ENCODE results near the gene UBXN4.
"Not testable (repeated sequence)": the region's sequence is repeated elsewhere in the genome, so short reads cannot be mapped to it uniquely, and the experiment has no call there.

The UBXN4 gene

DNA sequence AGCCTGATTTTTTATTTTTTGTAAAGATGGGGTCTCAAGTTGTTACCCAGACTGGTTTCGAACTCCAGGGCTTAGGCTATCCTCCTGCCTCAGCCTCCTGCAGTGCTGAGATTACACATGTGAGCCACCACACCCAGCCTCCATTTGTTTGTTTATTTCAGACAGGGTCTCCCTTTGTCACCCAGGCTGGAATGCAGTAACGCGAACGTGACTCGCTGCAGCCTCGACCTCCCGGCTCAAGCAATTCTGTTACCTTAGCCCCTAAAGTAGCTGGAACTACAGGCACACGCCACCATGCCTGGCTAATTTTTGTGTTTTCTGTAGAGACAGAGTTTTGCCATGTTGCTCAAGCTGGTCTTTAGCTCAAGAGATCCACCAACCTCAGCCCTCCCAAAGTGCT, 27.2 kb downstream of the UBXN4 start:
- DNase-seq, result no peak

DNA sequence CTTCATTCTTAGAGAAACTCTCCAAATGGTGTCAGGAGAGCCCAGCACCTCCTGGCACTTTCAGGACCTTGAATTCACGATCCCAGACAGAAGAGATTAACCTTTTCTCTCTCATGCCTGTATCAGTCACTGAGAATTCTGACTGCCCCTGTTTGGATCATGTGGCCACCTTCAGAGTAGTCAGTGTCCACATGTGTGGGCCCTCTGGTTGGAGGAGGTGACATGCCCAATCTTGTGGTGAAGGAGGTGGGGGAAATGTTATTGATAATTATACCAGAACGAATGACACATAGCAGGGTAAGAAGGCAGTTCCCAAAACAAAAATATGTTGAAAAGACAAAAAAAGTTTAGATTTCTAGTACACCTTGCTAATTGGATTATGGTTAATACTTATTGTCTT, 31.7 kb downstream of the UBXN4 start:
- no peak for DNase-seq

DNA sequence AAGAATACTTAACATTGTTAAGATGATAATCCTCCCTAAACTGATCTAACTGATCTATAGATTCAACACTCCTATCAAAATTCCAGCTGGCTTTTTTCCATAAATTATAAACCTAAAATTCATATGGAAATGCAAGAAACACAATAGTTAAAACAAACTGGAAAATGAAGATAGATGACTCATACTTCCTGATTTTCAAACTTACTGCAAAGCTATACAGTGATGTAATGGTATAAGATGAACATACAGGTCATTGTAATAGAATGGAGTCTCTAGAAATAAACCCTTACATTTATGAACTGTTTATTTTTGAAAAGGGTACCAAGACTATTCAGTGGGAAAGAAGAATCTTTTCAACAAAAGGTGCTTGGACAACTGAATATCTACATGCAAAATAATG, 32.3 kb downstream of the UBXN4 start:
- DNase-seq, result no peak

DNA sequence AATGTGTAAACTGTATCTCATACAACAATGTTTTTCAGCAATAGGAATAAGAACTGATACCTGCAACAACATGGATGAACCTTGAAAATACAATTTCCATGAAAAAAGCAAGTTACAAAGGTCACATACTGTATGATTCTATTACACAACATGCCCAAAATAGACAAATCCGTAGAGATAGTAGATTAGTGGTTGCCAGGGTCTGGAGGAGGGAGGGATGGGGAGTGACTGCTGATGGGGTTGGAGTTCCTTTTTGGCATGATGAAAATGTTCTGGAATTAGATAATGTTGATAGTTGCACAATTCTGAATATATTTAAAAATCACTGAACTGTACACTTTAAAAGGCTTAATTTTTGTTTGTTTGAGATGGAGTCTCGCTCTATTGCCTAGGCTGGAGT, 33.8 kb downstream of the UBXN4 start:
- no peak for DNase-seq

DNA sequence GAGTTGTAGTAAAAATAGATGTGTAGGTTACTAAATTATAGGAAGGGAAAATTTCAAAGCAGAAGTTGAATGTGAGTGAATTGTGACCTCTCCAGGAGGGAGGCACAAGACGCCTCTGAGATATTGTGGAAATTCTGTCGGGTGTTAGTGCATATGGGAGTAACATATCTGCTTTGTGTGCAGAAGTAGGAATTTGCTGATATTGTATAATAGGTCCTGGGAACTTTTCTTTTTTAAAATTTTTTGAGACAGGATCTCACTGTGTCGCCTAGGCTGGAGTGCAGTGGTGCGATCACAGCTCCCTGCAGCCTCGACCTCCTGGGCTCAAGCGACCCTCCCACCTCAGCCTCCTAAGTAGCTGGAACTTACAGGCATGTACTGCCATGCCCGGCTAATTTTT, 34.7 kb downstream of the UBXN4 start:
- no peak for DNase-seq

DNA sequence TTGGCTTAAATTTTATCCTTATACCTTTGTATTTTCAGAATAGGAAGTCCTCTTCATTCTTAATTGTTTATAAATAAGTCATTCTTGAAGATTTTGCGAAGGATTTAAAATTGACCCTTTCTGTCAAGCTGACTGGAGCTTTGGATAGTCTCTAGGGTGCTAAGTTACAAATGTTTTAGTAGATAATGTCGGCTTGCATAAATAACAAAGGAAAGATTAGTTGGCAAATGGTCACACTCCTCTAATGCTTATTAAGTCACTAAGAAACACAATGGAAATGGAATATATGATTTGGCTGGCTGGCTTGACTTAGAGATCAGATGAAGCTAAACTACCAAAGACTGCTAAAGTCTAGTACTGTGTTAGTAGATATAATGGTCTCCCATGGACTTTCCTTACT, 40.6 kb downstream of the UBXN4 start:
- DNase-seq, result no peak

DNA sequence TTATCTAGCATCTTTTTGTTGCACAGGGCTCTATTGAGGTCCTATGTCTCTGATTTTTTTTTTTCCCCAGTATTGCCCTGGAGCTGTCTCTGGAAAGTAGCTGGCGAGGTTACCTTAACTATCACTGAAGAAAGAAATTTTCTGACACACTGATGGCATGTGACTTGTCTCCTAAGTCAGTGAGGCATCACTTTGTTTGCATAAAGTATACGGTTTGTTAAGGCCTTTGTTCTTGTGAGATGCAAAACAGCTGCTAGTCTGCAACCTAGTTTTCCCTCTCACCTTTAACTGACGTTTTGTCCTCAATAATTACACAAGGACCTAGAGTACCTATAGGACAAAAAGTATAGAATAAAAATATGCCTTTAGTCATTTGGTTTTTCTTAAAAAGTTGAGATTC, 41.8 kb downstream of the UBXN4 start:
- DNase-seq, result no peak

DNA sequence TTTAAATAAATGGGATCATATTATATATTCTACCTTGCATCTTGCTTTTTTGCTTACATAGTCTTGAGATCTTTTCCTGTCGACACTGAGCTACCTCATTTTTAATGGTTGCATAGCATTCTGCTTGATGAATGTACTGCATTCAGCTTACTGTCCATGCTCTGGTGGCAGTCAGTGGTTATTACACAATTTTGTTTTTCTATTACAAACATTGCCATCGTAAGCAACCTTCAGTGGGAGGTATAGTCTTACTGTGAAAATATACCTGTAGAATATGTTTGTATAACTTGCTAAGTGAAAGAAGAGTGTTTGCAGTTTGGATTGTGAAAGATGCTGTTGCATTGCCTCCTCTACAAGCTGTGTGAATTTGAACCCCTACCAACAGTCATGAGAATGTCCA, 43.4 kb downstream of the UBXN4 start:
- no peak for DNase-seq

DNA sequence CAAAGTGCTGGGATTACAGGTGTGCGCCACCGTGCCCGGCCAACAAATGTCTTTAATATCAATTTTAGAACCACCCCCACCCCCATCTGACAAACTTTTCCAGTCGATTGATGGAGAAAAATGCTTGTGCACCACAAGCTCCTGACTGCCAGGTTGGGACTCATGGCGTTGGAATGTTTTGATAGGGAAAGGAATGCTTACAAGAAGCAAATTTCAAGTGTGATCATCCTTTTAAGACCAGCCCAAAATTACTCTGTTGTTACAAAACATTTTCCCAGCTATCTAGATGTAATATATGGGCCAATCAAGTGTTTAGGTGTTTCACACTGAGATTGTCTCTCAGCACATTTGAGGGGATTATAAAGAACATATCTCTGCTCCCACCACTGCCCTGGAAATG, 45.2 kb downstream of the UBXN4 start:
- no peak for DNase-seq

DNA sequence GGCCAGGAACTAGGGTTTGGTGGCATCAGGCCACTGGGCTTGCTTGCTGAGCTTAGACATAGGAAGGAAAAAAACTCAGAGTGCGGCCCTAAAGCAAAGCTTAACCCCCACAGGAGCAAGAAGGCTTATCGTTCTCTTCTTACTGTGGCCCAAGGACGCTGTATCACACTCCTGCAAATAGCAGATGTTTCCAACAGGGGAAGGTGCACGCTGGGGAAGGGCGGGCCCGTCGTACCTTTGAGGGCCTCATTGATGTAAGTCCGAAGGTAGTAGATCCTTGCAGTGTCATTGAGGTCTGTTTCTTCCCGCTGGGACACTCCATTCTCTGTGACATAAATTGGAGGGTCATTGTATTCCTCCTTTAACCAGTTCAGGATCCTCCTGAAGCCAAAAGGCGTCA, 48.8 kb downstream of the UBXN4 start:
- DNase-seq, result no peak

DNA sequence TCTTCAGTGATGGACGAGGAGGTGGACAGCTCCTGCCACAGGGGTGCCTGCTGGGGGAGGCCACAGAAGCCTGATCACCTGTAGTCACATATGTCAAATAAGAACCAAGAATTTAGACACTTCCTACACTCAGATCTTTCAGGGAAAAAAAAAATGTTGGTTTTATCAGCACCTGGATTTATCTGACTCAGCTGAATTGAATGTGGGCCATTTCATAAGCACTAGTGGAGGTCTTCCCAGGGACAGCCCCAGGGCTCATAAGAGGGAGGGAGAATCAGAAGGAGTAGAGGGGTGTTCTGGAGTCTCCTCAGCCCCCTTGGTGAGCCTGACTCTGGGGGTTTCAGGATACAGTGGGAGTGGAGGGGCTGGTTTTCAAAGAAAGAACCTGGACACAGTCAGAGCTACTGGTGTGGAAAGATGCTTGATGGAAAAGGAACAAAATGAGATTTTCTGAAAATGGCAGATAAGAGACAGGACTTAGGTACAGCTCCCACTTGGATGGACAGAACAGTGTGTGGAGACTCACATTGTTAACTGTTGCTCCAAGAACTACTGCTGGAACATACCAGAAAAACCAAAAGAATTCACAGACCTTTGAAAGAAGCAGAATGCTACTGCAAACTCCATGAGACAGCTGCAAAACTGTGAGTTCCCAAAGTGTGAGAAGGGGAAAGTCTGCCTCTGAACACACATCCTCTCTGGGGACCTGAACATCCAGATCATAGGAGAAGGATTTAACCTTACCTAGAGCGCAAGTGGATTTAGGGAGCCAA, 49.9 kb downstream of the UBXN4 start:
- DNase-seq, result no peak

DNA sequence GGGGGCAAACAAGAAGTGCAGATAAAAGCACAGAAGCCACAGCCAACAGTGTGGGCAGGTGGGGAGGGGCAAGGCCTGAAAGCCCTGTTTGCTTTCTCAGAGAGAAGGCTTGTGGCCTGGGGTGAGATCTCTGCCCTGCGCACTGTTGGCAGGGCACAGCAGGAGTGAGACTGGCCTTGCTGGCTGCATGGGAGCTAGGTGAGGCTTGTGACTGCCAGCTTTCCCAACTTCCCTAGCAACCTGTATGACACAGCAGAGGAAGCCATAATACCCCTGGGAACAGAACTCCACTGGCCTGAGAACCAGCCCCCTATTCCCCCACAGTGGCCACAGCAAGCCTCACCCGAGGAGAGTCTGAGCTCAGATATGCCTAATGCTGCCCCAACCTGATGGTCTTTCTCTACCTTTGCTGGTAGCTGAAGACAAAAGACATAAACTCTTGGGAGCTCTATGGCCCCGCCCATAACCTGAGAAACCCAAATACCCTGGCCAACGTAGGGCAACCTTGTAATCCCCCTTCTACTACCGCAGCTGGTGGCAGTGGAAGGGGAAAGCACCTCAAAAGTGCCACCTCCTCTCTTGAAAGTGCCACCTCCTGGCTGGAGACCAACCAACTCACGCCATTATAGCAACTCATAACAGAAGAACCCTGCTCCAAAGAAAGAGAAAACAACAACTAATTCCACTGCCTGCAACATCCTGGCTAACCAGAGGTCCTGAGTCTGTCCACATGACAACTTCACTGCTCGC, 50.9 kb downstream of the UBXN4 start:
- no peak for DNase-seq

DNA sequence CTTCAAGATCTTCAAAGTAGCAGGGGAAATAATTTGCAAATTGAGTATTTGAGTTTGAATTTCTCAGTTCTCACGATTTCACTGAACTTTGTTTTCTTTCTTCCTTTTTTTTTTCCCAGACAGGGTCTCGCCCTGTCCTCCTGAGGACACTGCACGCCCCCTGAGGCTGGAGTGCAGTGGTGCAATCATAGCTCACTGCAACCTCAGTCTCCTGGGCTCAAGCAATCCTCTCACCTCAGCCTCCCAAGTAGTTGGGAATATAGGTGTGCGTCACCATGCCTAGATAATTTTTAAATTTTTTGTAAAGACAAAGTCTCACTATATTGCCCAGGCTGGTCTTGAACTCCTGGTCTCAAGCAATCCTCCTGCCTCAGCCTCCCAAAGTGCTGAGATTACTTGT, 54.0 kb downstream of the UBXN4 start:
- not testable (repeated sequence) for DNase-seq

DNA sequence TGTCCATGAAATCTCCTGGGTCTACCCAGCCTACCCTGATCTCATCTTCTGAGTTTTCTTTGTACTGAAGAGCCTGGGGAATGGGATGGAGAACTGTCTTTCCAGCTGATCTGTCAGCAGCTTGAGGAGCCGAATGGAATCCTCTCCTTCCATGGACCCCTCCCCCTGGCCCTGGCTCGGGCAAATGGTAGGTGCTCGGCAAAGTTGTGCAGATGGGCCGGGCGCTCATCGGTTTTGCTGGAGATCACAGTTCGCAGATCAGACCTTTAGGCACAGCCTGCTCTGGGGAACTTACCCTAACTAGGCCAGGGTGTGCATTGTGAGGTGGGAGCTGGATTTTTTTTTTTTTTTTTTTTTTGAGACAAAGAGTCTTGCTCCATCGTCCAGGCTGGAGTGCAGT, 55.0 kb downstream of the UBXN4 start:
- no peak for DNase-seq

DNA sequence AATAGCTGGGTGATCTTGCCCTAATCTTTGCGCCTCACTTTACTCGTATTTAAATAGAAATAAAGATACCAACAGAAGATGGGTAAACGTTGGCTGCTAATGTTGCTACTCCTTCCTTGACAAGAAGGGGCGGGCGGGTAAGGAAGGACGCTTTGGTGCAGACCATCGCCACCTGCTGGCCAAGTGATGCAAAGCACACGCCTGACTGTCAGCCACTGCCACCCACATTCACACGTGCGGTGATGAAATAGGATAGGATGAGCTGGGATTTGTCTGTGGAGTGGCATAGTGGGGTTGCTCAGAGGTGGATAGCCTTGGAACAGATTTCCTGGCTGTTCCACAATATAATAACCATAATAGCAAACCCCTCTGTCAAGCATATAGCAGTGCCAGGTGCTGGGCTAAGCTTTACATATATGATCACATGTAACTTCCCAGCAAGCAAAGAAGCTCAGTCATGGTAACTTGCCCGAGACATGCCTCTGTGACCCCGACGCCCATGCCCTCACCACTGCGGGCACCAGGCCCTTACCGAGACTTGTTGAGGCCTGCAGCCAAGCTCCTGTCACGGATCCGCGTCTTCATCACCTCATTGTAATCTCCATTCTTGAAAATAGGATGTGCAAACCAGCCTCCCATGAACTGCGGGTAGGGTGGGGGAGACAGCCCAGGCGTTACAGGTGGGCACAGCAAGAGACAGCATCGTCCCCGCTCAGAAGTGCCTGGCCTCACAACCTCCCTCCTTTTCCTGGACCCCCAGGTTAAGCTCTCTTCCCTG, 56.0 kb downstream of the UBXN4 start:
- DNase-seq, result peak; percentile 71

DNA sequence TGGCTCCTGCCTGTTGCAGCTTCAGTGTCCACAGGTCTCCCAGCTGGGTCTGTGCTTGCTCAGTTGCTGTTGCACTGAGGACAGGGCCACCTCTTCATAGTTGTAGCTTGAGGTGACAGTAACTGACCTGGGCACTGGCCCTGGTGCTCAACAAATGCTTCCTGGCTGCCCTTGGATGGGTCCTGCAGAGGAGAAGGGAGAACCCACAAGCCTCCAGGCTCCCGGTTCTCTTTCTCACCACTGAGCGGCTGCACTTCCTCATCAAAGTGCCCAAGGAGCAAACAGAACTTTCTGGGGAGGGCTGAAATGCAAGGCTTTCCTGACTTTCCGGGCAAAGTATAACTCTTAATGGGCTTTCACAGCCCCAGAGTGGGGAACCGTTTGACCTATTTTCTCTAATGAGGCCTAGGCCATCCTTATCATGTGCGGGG, 56.6 kb downstream of the UBXN4 start:
- DNase-seq, result no peak

DNA sequence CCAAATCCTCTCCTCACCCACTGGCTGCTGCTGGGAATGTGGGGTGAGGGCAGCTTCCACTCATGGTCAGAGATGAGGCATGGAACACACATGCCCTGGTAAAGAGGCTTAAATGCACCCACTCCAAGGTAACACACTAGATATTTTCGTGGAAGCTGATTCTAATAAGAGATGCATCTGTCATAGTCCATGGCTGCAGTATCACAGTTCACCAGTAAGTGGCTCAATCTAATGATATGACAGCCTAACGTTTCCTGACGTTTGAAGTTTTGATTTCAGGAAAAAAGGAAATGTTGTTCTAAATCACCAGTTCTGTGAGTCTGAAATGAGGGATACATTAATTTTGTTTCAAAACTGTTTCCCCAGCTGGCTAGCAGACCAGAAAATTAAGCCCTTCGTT, 57.1 kb downstream of the UBXN4 start:
- no peak for DNase-seq

DNA sequence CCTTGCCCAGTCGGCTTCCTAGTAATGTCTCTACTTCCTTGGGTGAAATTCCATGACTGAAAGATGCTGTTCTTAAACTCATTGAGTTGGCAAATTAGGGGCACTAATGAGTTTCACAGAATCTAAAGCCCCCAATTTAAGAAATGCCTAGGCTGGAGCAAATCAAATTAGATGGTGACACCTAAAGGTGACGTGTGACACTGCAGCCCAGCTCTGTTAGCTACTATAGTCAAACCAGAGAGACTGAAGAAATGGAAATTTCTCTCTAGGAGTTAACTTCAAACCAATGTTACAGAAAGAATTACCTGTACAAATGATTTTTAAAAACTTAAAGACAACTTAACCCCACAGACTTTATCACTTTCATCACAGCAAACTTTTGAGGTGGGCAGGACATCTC, 58.1 kb downstream of the UBXN4 start:
- DNase-seq, result no peak

DNA sequence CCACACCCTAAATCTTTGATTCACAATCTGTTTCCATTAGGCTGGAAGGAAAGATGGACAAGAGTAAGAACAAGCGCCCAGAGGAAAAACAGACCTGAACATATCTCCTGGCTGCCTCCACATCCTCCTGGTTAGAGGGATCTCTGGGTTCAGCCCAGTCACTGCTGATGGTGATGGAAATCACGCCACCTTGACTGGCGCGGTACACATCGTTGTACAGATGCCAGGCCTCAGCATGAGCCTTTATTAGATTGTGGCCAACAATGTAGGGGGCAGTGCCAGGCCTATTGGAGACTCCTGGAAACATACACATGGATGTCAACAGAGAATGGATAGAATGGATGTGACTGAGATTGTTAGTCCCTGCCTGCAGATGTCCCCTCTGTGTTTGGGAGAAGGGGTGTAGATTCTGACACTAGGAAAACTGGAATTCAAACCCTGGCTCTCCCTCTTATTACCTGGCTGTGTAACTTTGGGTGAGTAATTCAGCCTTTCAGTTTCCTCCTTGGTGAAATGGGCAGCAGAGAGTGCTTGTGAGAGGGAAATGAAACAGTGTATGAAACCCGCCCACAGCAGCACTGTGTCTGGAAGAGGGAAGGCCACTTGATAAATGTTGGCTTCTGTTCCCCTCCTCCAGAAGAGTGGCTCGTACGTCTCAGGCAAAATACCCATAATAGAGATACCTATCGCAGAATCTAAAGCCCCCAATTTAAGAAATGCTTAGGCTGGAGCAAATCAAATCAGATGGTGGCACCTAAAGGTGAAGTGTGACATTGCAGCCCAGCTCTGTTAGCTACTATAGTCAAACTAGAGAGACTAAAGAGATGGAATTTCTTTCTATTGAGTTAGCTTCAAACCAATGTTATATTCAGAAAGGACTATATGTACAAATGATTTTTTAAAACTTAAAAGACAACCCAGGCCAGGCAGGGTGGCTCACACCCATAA, 59.1 kb downstream of the UBXN4 start:
- no peak for DNase-seq

DNA sequence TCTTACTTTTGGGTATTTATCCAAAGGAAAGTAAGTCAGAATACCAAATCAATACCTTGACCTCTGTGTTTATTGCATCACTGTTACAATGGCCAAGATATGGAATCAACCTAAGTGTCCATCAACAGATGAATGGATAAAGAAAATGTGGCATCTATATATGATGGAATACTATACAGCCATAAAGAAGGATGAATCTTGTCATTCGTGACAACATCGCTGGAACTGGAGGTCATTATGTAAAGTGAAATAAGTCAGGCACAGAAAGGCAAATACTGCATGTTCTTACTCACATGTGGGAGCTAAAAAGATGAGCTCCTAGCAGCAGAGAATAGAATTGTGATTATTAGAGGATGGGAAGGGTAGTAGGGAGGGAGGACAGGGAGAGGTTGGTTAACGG, 60.7 kb downstream of the UBXN4 start:
- no peak for DNase-seq

DNA sequence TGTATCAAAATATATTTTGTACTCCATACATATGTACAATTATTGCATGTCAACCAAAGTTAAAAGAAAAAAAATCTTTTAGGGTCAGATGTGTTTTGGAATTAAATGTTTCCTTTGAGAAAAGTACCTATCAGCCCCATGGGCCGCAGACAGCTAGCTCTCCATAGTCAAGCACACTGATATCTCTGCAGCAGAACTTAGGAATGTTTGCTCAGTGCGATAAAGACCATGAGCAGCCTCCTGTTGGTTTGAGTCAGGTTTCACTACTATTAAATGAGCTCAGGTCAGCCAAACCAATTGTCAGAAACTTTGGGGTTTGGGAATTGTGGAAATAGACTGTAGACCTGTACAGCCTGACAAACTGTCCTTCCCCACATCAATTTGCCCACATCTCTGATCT, 61.6 kb downstream of the UBXN4 start:
- DNase-seq, result no peak

DNA sequence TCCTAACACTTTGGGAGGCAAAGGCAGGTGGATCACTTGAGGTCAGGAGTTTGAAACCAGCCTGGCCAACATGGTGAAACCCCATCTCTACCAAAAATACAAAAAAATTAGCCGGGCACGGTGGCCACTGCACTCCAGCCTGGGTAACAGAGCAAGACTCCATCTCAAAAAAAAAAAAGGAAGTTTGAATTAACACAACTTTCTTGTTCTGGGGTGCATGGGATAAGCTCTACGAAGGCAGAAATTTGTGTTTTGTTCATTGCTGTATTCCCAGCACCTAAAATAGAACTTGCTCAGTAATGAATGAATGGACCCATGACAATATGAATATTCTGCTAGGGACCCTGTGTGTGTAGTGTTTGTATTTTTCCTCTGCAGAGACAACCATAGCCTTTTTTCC, 66.2 kb downstream of the UBXN4 start:
- DNase-seq, result not testable (repeated sequence)

Data from CD4-positive, alpha-beta T cell treated with Interleukin-21 for 1 hour (primary cell).